BLaER1 treated with 17β-estradiol and CSF1 and Interleukin-3, amounts not matched to agents 10 nM and 100 nM (cell line): ENCODE data around the gene HIGD2A.

Experiments used
- H3K27ac ChIP-seq, 11 experiments: shearing (Covaris generic); formaldehyde crosslinking; 2 replicates each; pipeline ENCODE4 v1.8.1; 2022
- H3K27me3 ChIP-seq, 11 experiments: shearing (Covaris generic); formaldehyde crosslinking; 2 replicates each; pipeline ENCODE4 v1.8.1; 2022
- H3K36me3 ChIP-seq, 11 experiments: shearing (Covaris generic); formaldehyde crosslinking; 2 replicates each; pipeline ENCODE4 v1.8.1; 2022
- H3K4me1 ChIP-seq, 10 experiments: shearing (Covaris generic); formaldehyde crosslinking; 2 replicates each; pipeline ENCODE4 v1.8.1; 2022
- H3K4me2 ChIP-seq, 11 experiments: shearing (Covaris generic); formaldehyde crosslinking; 2 replicates each; pipeline ENCODE4 v1.8.1; 2022
- H3K4me3 ChIP-seq, 10 experiments: shearing (Covaris generic); formaldehyde crosslinking; 2 replicates each; pipeline ENCODE4 v1.8.1; 2022
- H3K9ac ChIP-seq, 11 experiments: shearing (Covaris generic); formaldehyde crosslinking; 2 replicates each; pipeline ENCODE4 v1.8.1; 2022
- H3K9me3 ChIP-seq, 11 experiments: shearing (Covaris generic); formaldehyde crosslinking; replicated peaks in 1 of 11; 2 replicates each; pipeline ENCODE4 v1.8.1; 2022
- H4K20me1 ChIP-seq, 11 experiments: shearing (Covaris generic); formaldehyde crosslinking; 2 replicates each; pipeline ENCODE4 v1.8.1; 2022
- Cebpa-rat ChIP-seq, 11 experiments: shearing (Covaris generic); IDR thresholded peaks; 2 replicates each; pipeline ENCODE4 v1.8.1; 2022

The HIGD2A gene

GRCh38 chr5:176381423-176381822 is 7.1 kb upstream of the HIGD2A start:
- Histone ChIP-seq H3K9ac (no peak overlapping the region), H3K4me1 (peaks cover 14 to 31% (median 17%) of the 10 kb centered on the region in 10 experiments), H4K20me1 (peaks cover 0 to 81% (median 47%) of the 10 kb centered on the region in 11 experiments; a peak in 20 of 22 replicates), H3K9me3 (no peaks in the 10 kb centered on the region), H3K27me3 (no peaks in the 10 kb centered on the region), H3K27ac (no peak overlapping the region), H3K4me2 (no peak overlapping the region), H3K36me3 (peaks cover 58 to 93% (median 77%) of the 10 kb centered on the region in 11 experiments), H3K4me3 (no peak overlapping the region)
- no peak for TF ChIP-seq Cebpa-rat (IDR thresholded peaks at IDR 0.05)

- peaks cover 20 to 36% (median 22%) of the 10 kb centered on the region in 10 experiments for H3K4me1 ChIP-seq
- peaks cover 0 to 86% (median 53%) of the 10 kb centered on the region in 11 experiments; a peak in 20 of 22 replicates for H4K20me1 ChIP-seq
- no peaks in the 10 kb centered on the region for H3K9me3 ChIP-seq
- no peaks in the 10 kb centered on the region for H3K27me3 ChIP-seq
- H3K9ac ChIP-seq: no peak overlapping the region
- H3K4me3 ChIP-seq: no peak overlapping the region
- no peak for TF ChIP-seq Cebpa-rat (IDR thresholded peaks at IDR 0.05)
- H3K36me3 ChIP-seq: peaks cover 61 to 95% (median 83%) of the 10 kb centered on the region in 11 experiments
- H3K4me2 ChIP-seq: no peak overlapping the region
- H3K27ac ChIP-seq: no peak overlapping the region
Measured at GRCh38 chr5:176381979-176382378, 6.6 kb upstream of the HIGD2A start.

GRCh38 chr5:176382721-176383120 is 5.8 kb upstream of the HIGD2A start:
- H3K36me3 ChIP-seq: peaks cover 61 to 94% (median 86%) of the 10 kb centered on the region in 11 experiments
- H3K4me2 ChIP-seq: no peak overlapping the region
- H3K9ac ChIP-seq: no peak overlapping the region
- H3K9me3 ChIP-seq: no peaks in the 10 kb centered on the region
- no peak overlapping the region for H3K27ac ChIP-seq
- H4K20me1 ChIP-seq: peaks cover 0 to 93% (median 58%) of the 10 kb centered on the region in 11 experiments; a peak in 20 of 22 replicates
- H3K4me1 ChIP-seq: peaks cover 25 to 42% (median 29%) of the 10 kb centered on the region in 10 experiments
- no peak for TF ChIP-seq Cebpa-rat (IDR thresholded peaks at IDR 0.05)
- H3K4me3 ChIP-seq: no peak overlapping the region
- H3K27me3 ChIP-seq: no peaks in the 10 kb centered on the region

- Histone ChIP-seq H3K4me1 (peaks cover 25 to 42% (median 29%) of the 10 kb centered on the region in 10 experiments), H3K4me3 (no peak overlapping the region), H3K27me3 (no peaks in the 10 kb centered on the region), H3K4me2 (no peak overlapping the region), H3K27ac (no peak overlapping the region), H3K36me3 (peaks cover 61 to 88% (median 83%) of the 10 kb centered on the region in 11 experiments), H4K20me1 (peaks cover 0 to 91% (median 58%) of the 10 kb centered on the region in 11 experiments; a peak in 20 of 22 replicates), H3K9ac (no peak overlapping the region), H3K9me3 (no peaks in the 10 kb centered on the region)
- no peak for TF ChIP-seq Cebpa-rat (IDR thresholded peaks at IDR 0.05)
Measured at GRCh38 chr5:176383248-176383905, 5.2 kb upstream of the HIGD2A start.

GRCh38 chr5:176383961-176384360 is 4.6 kb upstream of the HIGD2A start:
- Histone ChIP-seq H3K27ac (no peak overlapping the region), H3K4me1 (peaks cover 25 to 42% (median 29%) of the 10 kb centered on the region in 10 experiments), H3K4me2 (no peak overlapping the region), H3K9ac (0 out of 22 replicates have a peak overlapping the region, but pooled peaks of 1 of the 11 experiments have one; percentile 26), H3K36me3 (peaks cover 61 to 83% (median 77%) of the 10 kb centered on the region in 11 experiments), H4K20me1 (peaks cover 0 to 91% (median 58%) of the 10 kb centered on the region in 11 experiments; a peak in 20 of 22 replicates), H3K27me3 (no peaks in the 10 kb centered on the region), H3K9me3 (no peaks in the 10 kb centered on the region), H3K4me3 (no peak overlapping the region)
- no peak for TF ChIP-seq Cebpa-rat (IDR thresholded peaks at IDR 0.05)

- Histone ChIP-seq H3K9me3 (no peaks in the 10 kb centered on the region), H3K4me3 (no peak overlapping the region), H3K27me3 (no peaks in the 10 kb centered on the region), H3K36me3 (peaks cover 61 to 78% (median 72%) of the 10 kb centered on the region in 11 experiments), H3K27ac (no peak overlapping the region), H4K20me1 (peaks cover 0 to 88% (median 58%) of the 10 kb centered on the region in 11 experiments; a peak in 20 of 22 replicates), H3K4me2 (peak overlapping the region in 2 of 11 experiments; percentile 12 to 88; a peak in 2 of 22 replicates), H3K9ac (peak overlapping the region in 1 of 11 experiments; percentile 26; a peak in 2 of 22 replicates), H3K4me1 (peaks cover 25 to 42% (median 29%) of the 10 kb centered on the region in 10 experiments)
- TF ChIP-seq Cebpa-rat (IDR thresholded peaks at IDR 0.05): no peak
Measured at GRCh38 chr5:176384366-176384930, 4.1 kb upstream of the HIGD2A start.

- Histone ChIP-seq H3K36me3 (peaks cover 61 to 75% (median 70%) of the 10 kb centered on the region in 11 experiments), H3K9me3 (no peaks in the 10 kb centered on the region), H3K4me2 (peak overlapping the region in 9 of 11 experiments; percentile 21 to 100 (median 94); a peak in 13 of 22 replicates), H4K20me1 (peaks cover 0 to 82% (median 58%) of the 10 kb centered on the region in 11 experiments; a peak in 20 of 22 replicates), H3K4me1 (peaks cover 30 to 42% (median 34%) of the 10 kb centered on the region in 10 experiments), H3K27ac (no peak overlapping the region), H3K27me3 (no peaks in the 10 kb centered on the region), H3K9ac (peak overlapping the region in 2 of 11 experiments; percentile 26 to 46; a peak in 2 of 22 replicates), H3K4me3 (no peak overlapping the region)
- no peak for TF ChIP-seq Cebpa-rat (IDR thresholded peaks at IDR 0.05)
Measured at GRCh38 chr5:176384991-176385390, 3.6 kb upstream of the HIGD2A start.

- peak overlapping the region in 1 of 11 experiments; percentile 99; a peak in 1 of 22 replicates for H3K27ac ChIP-seq
- H3K36me3 ChIP-seq: peaks cover 51 to 78% (median 74%) of the 10 kb centered on the region in 11 experiments
- peaks cover 32 to 56% (median 40%) of the 10 kb centered on the region in 10 experiments for H3K4me1 ChIP-seq
- H3K4me2 ChIP-seq: peak overlapping the region; percentile 83 to 100 (median 94)
- no peaks in the 10 kb centered on the region for H3K9me3 ChIP-seq
- no peaks in the 10 kb centered on the region for H3K27me3 ChIP-seq
- H4K20me1 ChIP-seq: peaks cover 0 to 67% (median 58%) of the 10 kb centered on the region in 11 experiments; a peak in 20 of 22 replicates
- peak overlapping the region; percentile 91 to 99 (median 97); a peak in 20 of 22 replicates for H3K9ac ChIP-seq
- TF ChIP-seq Cebpa-rat (IDR thresholded peaks at IDR 0.05): no peak
- H3K4me3 ChIP-seq: peak overlapping the region in 9 of 10 experiments; percentile 77 to 91 (median 85); a peak in 17 of 20 replicates
Measured at GRCh38 chr5:176386491-176386890, 2.1 kb upstream of the HIGD2A start.
